GM12874 (cell line): ENCODE data around the gene ANXA4.

ENCODE experiments used
- CTCF ChIP-seq: IDR thresholded peaks from 2 replicates; pipeline ENCODE4 v1.5.1; 2011; ENCODE audit warnings: low read depth, mild to moderate bottlenecking, control low read depth, low read length, moderate library complexity; ENCODE audit not compliant: insufficient read depth

The ANXA4 gene

DNA sequence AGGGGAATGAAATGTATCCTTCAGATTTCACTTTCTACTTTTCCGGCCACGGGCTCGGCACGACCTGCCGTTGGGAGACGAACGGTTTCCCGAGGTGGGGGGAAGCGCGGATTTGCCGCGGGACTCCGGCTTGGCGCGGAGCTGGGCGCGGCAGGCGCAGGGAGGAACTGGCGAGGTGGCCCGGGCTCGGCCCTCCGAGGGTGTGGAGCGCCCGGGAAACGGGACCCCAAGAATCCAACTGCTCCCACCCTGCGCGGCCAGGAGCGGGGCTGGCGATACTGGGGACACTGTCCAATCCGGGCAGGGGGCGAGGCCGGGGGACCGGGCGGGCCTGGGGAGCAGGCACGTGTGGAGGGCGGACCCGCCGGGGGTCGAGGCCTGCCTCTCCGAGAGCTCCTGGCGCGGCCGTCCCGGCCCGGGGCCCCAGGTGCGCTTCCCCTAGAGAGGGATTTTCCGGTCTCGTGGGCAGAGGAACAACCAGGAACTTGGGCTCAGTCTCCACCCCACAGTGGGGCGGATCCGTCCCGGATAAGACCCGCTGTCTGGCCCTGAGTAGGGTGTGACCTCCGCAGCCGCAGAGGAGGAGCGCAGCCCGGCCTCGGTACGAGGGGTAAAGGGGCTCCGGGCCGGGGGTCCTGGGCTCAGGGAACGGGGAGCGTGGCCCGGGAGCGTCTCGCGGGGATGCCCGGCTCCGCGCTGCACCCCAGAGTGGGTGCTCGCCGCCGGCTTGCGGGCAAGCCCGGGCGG lies at the start of gene ANXA4:
Gene ANXA4 (plus strand): TSS at position 560 of the 747 bp plus-strand sequence. CDS start 39,432 bp downstream, outside the sequence.
- TF ChIP-seq CTCF = no peak

GRCh38 chr2:69692424-69692823 lies 49.5 kb upstream of the ANXA4 start:
- no peak for TF ChIP-seq CTCF

DNA sequence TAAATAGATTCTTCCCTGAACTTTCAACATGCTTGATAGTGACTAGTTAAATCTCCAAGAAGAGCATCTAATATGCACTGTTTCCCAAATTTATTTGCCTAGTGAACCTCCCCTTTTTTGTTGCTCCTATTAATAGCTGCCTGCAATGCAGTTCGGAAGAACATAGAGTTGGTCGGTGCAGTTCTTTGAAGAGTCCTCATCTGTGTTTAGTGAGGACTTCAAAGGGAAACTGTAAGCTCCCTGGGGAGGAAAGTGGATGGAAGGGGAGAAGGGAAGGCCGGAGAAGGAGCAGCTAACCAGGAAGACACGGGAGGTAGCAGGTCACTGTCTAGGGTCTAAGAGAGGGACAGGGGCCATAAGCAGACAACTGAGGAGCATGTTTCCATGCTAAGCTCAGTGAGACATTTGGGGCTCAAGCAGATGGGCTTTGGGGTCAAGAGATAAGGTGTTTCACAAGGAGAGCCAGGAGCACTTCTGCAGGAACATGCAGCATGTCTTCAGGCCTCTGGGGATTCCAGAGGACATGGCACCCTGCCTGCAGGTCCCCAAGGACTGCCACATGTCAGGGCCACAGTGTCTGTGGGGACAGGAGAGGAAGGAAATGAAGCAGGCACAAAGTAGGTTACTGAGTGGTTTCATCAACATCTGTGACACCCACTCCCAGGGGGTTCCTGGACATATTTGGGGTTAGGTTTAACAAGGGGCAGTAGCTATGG lies 48.7 kb upstream of the ANXA4 start:
- no peak for TF ChIP-seq CTCF

DNA sequence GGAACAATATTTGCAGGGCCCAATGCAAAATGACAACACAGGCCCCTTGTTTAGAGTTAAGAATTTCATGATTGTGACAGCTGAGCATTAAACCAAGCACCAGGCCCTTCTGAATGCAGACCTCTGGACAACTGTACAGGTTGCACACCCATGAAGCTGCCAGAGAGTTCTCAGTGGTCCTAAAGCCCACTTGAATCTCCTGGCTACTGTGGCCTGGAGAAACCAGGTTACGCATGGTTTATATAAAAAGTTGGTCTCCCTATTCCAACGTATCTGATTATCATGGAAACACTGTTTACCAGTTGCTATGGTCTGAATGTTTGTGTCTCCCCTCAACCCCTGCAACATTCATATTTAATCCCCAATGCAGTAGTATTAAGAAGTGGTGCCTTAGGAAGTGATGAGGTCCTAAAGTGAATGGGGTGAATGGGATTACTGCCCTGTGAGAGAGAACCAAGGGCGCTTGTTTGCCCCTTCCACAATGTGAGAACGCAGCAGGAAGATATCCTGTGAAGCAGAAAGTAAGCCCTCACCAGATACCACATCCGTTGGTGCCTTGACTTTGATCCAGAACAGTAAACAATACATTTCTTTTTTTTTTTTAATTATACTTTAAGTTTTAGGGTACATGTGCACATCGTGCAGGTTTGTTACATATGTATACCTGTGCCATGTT lies 48.0 kb upstream of the ANXA4 start:
- no peak for TF ChIP-seq CTCF

GRCh38 chr2:69694894-69695849 lies 46.8 kb upstream of the ANXA4 start:
- TF ChIP-seq CTCF = no peak

- no peak for TF ChIP-seq CTCF
These were observed 46.1 kb upstream of the ANXA4 start for GRCh38 chr2:69695850-69696216.
